WERI-Rb-1 (cell line): ENCODE measurements around the gene ALPK1.

Experiments used
- DNase-seq: peaks from one replicate; pipeline ENCODE4 v3.0.0-alpha.2; 2020
- H3K27ac ChIP-seq: fragments of 250-450 bp; sonication (Bioruptor Pico); 2 replicates; pipeline ENCODE4 v1.5.1; 2020; ENCODE audit warnings: mild to moderate bottlenecking, moderate library complexity
- H3K27me3 ChIP-seq: fragments of 250-450 bp; sonication (Bioruptor Pico); 2 replicates; pipeline ENCODE4 v1.5.1; 2021; ENCODE audit warnings: mild to moderate bottlenecking, low read depth, moderate library complexity; ENCODE audit not compliant: insufficient read depth, severe bottlenecking
- H3K36me3 ChIP-seq: fragments of 250-450 bp; sonication (Bioruptor Pico); 2 replicates; pipeline ENCODE4 v1.5.1; 2020; ENCODE audit warnings: mild to moderate bottlenecking, moderate library complexity
- H3K4me3 ChIP-seq: 2 replicates; pipeline ENCODE4 v1.5.1; 2011; ENCODE audit warnings: low read depth, mild to moderate bottlenecking, control low read depth, low read length
- H3K9me3 ChIP-seq: fragments of 250-450 bp; sonication (Bioruptor Pico); 2 replicates; pipeline ENCODE4 v1.5.1; 2021; ENCODE audit warnings: mild to moderate bottlenecking, moderate library complexity; ENCODE audit not compliant: severe bottlenecking
- CTCF ChIP-seq: IDR thresholded peaks from 2 replicates; pipeline ENCODE4 v1.5.1; 2011; ENCODE audit warnings: low read depth, mild to moderate bottlenecking, control low read depth, inconsistent platforms, low read length

Gene ALPK1

GRCh38 chr4:112266823-112267222 lies 30.3 kb upstream of the ALPK1 start:
- peaks cover 10% of the 10 kb centered on the region for H3K36me3 ChIP-seq
- DNase-seq: no peak
- no peak for TF ChIP-seq CTCF
- no peak overlapping the region for H3K4me3 ChIP-seq
- no peaks in the 10 kb centered on the region for H3K27me3 ChIP-seq
- no peak overlapping the region for H3K27ac ChIP-seq
- H3K9me3 ChIP-seq: no peaks in the 10 kb centered on the region

GRCh38 chr4:112270051-112270450 lies 27.1 kb upstream of the ALPK1 start:
- no peak for TF ChIP-seq CTCF
- Histone ChIP-seq H3K9me3 (no peaks in the 10 kb centered on the region), H3K4me3 (no peak overlapping the region), H3K36me3 (peaks cover 14% of the 10 kb centered on the region), H3K27me3 (no peaks in the 10 kb centered on the region), H3K27ac (no peak overlapping the region)
- DNase-seq: no peak

- no peak overlapping the region for H3K4me3 ChIP-seq
- no peak for TF ChIP-seq CTCF
- H3K27me3 ChIP-seq: no peaks in the 10 kb centered on the region
- peaks cover 16% of the 10 kb centered on the region for H3K36me3 ChIP-seq
- no peaks in the 10 kb centered on the region for H3K9me3 ChIP-seq
- no peak overlapping the region for H3K27ac ChIP-seq
- no peak for DNase-seq
These were observed 26.3 kb upstream of the ALPK1 start for GRCh38 chr4:112270640-112271421.

- Histone ChIP-seq H3K27me3 (no peaks in the 10 kb centered on the region), H3K9me3 (no peaks in the 10 kb centered on the region), H3K36me3 (peaks cover 17% of the 10 kb centered on the region), H3K27ac (no peak overlapping the region), H3K4me3 (no peak overlapping the region)
- TF ChIP-seq CTCF: no peak
- DNase-seq: no peak
These were observed 24.9 kb upstream of the ALPK1 start for GRCh38 chr4:112272292-112272691.

GRCh38 chr4:112274959-112275358 lies 22.2 kb upstream of the ALPK1 start:
- no peak overlapping the region for H3K4me3 ChIP-seq
- no peak for DNase-seq
- no peak overlapping the region for H3K27ac ChIP-seq
- TF ChIP-seq CTCF: no peak
- H3K9me3 ChIP-seq: no peaks in the 10 kb centered on the region
- H3K36me3 ChIP-seq: peaks cover 18% of the 10 kb centered on the region
- H3K27me3 ChIP-seq: no peaks in the 10 kb centered on the region

GRCh38 chr4:112276113-112276512 lies 21.1 kb upstream of the ALPK1 start:
- no peak for TF ChIP-seq CTCF
- H3K27ac ChIP-seq: no peak overlapping the region
- H3K4me3 ChIP-seq: no peak overlapping the region
- H3K9me3 ChIP-seq: no peaks in the 10 kb centered on the region
- no peak for DNase-seq
- peaks cover 18% of the 10 kb centered on the region for H3K36me3 ChIP-seq
- H3K27me3 ChIP-seq: no peaks in the 10 kb centered on the region
